ENCODE results near the gene CYP39A1. TPM values are rescaled to one million over a fixed set of nuclear protein-coding genes. Genes with fewer than 3 reads are reported as not detected.

CYP39A1 gene
- total and polyA plus RNA-seq, 2 donors (not counting 1 experiment from before 2014, with no cell fraction given): not detected

DNA sequence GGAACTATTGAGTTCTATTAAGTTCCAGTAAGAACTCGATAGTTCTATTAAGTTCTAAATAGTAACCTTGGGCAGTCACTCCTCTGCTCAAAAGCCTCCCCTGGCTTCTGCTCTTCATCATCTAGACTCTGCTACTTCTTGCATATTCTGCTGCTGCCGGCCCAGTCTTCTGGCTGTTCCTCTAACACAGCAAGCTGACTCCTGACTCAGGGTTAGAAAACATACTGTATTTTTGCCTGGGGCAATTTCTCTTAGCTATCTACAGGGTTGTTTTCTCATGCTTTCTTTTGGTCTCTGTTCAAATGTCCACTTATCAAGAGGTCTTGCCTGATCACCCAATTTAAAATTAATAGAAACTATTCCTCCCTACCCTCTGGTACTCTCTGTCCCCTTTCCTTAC, 14.8 kb upstream of the CYP39A1 start:
- no peak overlapping the region for H3K27ac ChIP-seq (ENCODE audit: low read length in 2 of 2)
- H2AFZ ChIP-seq (ENCODE audit: insufficient read depth, low read depth, low read length, poor library complexity, severe bottlenecking): no peak overlapping the region
- ChIA-PET CTCF (no interaction called here), POLR2A (no interaction called here)
- Mint-ChIP-seq H3K4me1 (no peaks in the 10 kb centered on the region), H3K9me3 (ENCODE audit: insufficient read depth) (no peaks in the 10 kb centered on the region), H3K27ac (no peak overlapping the region), H3K4me3 (no peak overlapping the region), H3K27me3 (no peaks in the 10 kb centered on the region)
- intact Hi-C loops (cut with micrococcal nuclease): no loop called here
- no peaks in the 10 kb centered on the region for H3K79me2 ChIP-seq (ENCODE audit: control insufficient read depth, insufficient read depth, low read length)
- H3K4me2 ChIP-seq (replicated peaks; ENCODE audit: low read depth, low read length, poor library complexity, severe bottlenecking): no peak overlapping the region
- no peaks in the 10 kb centered on the region for H3K4me1 ChIP-seq (ENCODE audit: control insufficient read depth in 2 of 2, insufficient read depth in 2 of 2, low read length in 2 of 2)
- H3K9me3 ChIP-seq (ENCODE audit: control extremely low read depth in 1 of 3, control insufficient read depth in 2 of 3, insufficient read depth in 1 of 3, low read length in 2 of 3): no peaks in the 10 kb centered on the region
- H3K4me3 ChIP-seq (ENCODE audit: control extremely low read depth in 1 of 5, extremely low read depth in 1 of 5, insufficient read depth in 1 of 5, low read depth in 2 of 5, low read length in 4 of 5): no peak overlapping the region
- H3K27me3 ChIP-seq (replicated peaks in 1 of 4; ENCODE audit: control extremely low read depth in 1 of 4, control insufficient read depth in 3 of 4, insufficient read depth in 4 of 4, low read length in 3 of 4): peaks cover 0 to 3% (median 0%) of the 10 kb centered on the region in 4 experiments
- no peak overlapping the region for H3K9ac ChIP-seq (ENCODE audit: low read length)
- TF ChIP-seq, protein P1, sequence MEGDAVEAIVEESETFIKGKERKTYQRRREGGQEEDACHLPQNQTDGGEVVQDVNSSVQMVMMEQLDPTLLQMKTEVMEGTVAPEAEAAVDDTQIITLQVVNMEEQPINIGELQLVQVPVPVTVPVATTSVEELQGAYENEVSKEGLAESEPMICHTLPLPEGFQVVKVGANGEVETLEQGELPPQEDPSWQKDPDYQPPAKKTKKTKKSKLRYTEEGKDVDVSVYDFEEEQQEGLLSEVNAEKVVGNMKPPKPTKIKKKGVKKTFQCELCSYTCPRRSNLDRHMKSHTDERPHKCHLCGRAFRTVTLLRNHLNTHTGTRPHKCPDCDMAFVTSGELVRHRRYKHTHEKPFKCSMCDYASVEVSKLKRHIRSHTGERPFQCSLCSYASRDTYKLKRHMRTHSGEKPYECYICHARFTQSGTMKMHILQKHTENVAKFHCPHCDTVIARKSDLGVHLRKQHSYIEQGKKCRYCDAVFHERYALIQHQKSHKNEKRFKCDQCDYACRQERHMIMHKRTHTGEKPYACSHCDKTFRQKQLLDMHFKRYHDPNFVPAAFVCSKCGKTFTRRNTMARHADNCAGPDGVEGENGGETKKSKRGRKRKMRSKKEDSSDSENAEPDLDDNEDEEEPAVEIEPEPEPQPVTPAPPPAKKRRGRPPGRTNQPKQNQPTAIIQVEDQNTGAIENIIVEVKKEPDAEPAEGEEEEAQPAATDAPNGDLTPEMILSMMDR (IDR thresholded peaks at IDR 0.05): no peak
- TF ChIP-seq EZH2 (IDR thresholded peaks at IDR 0.05; ENCODE audit: borderline replicate concordance, insufficient read depth, low read depth, low read length, poor library complexity, severe bottlenecking): no peak
- DNase-seq (no peak), ATAC-seq (ENCODE audit: low read depth) (no peak)
- WGBS (ENCODE audit: insufficient coverage): 87% methylated on average over 2 of the region's 2 CpGs
- H3K36me3 ChIP-seq (replicated peaks in 1 of 2; ENCODE audit: control extremely low read depth in 1 of 2, control insufficient read depth in 1 of 2, extremely low read depth in 1 of 2, insufficient read depth in 2 of 2, low read length in 1 of 2): no peaks in the 10 kb centered on the region
- H4K20me1 ChIP-seq (ENCODE audit: control insufficient read depth, insufficient read depth, low read length, poor library complexity, severe bottlenecking): no peaks in the 10 kb centered on the region

DNA sequence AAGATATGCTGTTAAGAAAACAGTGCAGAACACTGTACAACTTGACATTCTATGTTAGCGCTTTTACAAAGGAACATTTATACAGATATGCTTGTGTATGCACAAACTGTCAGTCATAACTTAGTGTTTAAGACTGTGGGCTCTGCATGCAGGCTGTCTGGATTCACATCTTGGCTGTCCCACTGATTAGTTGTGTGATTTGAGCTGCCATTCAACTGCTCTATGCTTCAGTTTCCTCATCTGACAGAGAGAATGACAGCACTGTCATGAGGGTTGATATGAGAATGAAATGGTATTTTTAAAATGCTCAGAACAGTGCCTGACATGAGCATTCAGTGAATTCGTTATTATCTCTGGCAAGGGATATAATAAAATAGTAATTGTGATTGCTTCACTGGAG, 8.9 kb upstream of the CYP39A1 start:
- DNase-seq: no peak
- Histone ChIP-seq H2AFZ (ENCODE audit: insufficient read depth, low read depth, low read length, poor library complexity, severe bottlenecking) (no peak overlapping the region), H4K20me1 (ENCODE audit: control insufficient read depth, insufficient read depth, low read length, poor library complexity, severe bottlenecking) (no peaks in the 10 kb centered on the region), H3K9ac (ENCODE audit: low read length) (no peak overlapping the region), H3K4me2 (replicated peaks; ENCODE audit: low read depth, low read length, poor library complexity, severe bottlenecking) (no peak overlapping the region), H3K79me2 (ENCODE audit: control insufficient read depth, insufficient read depth, low read length) (no peaks in the 10 kb centered on the region), H3K4me3 (ENCODE audit: control extremely low read depth in 1 of 5, extremely low read depth in 1 of 5, insufficient read depth in 1 of 5, low read depth in 2 of 5, low read length in 4 of 5) (no peak overlapping the region), H3K4me1 (ENCODE audit: control insufficient read depth in 2 of 2, insufficient read depth in 2 of 2, low read length in 2 of 2) (no peaks in the 10 kb centered on the region), H3K27me3 (replicated peaks in 1 of 4; ENCODE audit: control extremely low read depth in 1 of 4, control insufficient read depth in 3 of 4, insufficient read depth in 4 of 4, low read length in 3 of 4) (peaks cover 0 to 2% (median 0%) of the 10 kb centered on the region in 4 experiments), H3K27ac (ENCODE audit: low read length in 2 of 2) (no peak overlapping the region), H3K9me3 (ENCODE audit: control extremely low read depth in 1 of 3, control insufficient read depth in 2 of 3, insufficient read depth in 1 of 3, low read length in 2 of 3) (no peaks in the 10 kb centered on the region), H3K36me3 (replicated peaks in 1 of 2; ENCODE audit: control extremely low read depth in 1 of 2, control insufficient read depth in 1 of 2, extremely low read depth in 1 of 2, insufficient read depth in 2 of 2, low read length in 1 of 2) (no peaks in the 10 kb centered on the region)
- H3K27me3 Mint-ChIP-seq: no peaks in the 10 kb centered on the region
- 86% methylated on average over 2 of the region's 2 CpGs for WGBS (ENCODE audit: insufficient coverage)
- POLR2A ChIA-PET: no interaction called here
- no peak overlapping the region for H3K27ac Mint-ChIP-seq
- H3K4me1 Mint-ChIP-seq: no peaks in the 10 kb centered on the region
- CTCF ChIA-PET: no interaction called here
- no peak overlapping the region for H3K4me3 Mint-ChIP-seq
- no peaks in the 10 kb centered on the region for H3K9me3 Mint-ChIP-seq (ENCODE audit: insufficient read depth)
- no peak for ATAC-seq (ENCODE audit: low read depth)
- intact Hi-C loops (cut with micrococcal nuclease): no loop called here
- TF ChIP-seq, protein P1 (IDR thresholded peaks at IDR 0.05): no peak
- no peak for TF ChIP-seq EZH2 (IDR thresholded peaks at IDR 0.05; ENCODE audit: borderline replicate concordance, insufficient read depth, low read depth, low read length, poor library complexity, severe bottlenecking)
